UCSD-AML1 (cell line): ENCODE results near the gene TYW3.

Experiments
- DNase-seq: peaks from one replicate; lab custom pipeline; 2025; ENCODE audit not compliant: unreplicated experiment; lab: John Stamatoyannopoulos, UW

TYW3 gene

GRCh38 chr1:74790453-74790852, 57.5 kb downstream of the TYW3 start:
- no peak for DNase-seq

- no peak for DNase-seq
Observed at GRCh38 chr1:74791491-74791890, 58.5 kb downstream of the TYW3 start.

- DNase-seq = no peak
Observed at GRCh38 chr1:74799119-74799657, 66.2 kb downstream of the TYW3 start.

- no peak for DNase-seq
Observed at GRCh38 chr1:74811436-74812179, 78.7 kb downstream of the TYW3 start.

- DNase-seq = no peak
Observed at GRCh38 chr1:74812180-74812541, 79.2 kb downstream of the TYW3 start.
